HEK293T (cell line): Measurements from ENCODE around the gene HPCAL4.

Source experiments
- BHLHE40 ChIP-seq: fragments of 450-650 bp; IDR thresholded peaks from 2 replicates; pipeline ENCODE4 v1.6.1; 2016; ENCODE audit warnings: mild to moderate bottlenecking, moderate library complexity, borderline replicate concordance
- CTBP1 ChIP-seq: fragments of 450-650 bp; IDR thresholded peaks from 2 replicates; pipeline ENCODE4 v1.6.1; 2016; ENCODE audit warnings: borderline replicate concordance
- ELF4 ChIP-seq: fragments of 450-650 bp; IDR thresholded peaks from 2 replicates; pipeline ENCODE4 v1.6.1; 2017; ENCODE audit warnings: antibody characterized with exemption
- FOXA1 ChIP-seq: fragments of 450-650 bp; IDR thresholded peaks from 2 replicates; pipeline ENCODE4 v1.6.1; 2016; ENCODE audit warnings: mild to moderate bottlenecking
- FOXM1 ChIP-seq: fragments of 450-650 bp; IDR thresholded peaks from 2 replicates; pipeline ENCODE4 v1.6.1; 2017; ENCODE audit warnings: mild to moderate bottlenecking, borderline replicate concordance
- NFRKB ChIP-seq: fragments of 450-650 bp; IDR thresholded peaks from 2 replicates; pipeline ENCODE4 v1.6.1; 2016; ENCODE audit warnings: mild to moderate bottlenecking, moderate library complexity
- SP1 ChIP-seq: fragments of 450-650 bp; IDR thresholded peaks from 2 replicates; pipeline ENCODE4 v1.6.1; 2017
- SUZ12 ChIP-seq: fragments of 450-650 bp; IDR thresholded peaks from 2 replicates; pipeline ENCODE4 v1.6.1; 2016; ENCODE audit warnings: mild to moderate bottlenecking
- TARDBP ChIP-seq: fragments of 450-650 bp; IDR thresholded peaks from 2 replicates; pipeline ENCODE4 v1.6.1; 2016
- TF ChIP-seq, protein P1 (sequence below): fragments of 450-650 bp; IDR thresholded peaks from 2 replicates; pipeline ENCODE4 v1.6.1; 2016

DNA sequence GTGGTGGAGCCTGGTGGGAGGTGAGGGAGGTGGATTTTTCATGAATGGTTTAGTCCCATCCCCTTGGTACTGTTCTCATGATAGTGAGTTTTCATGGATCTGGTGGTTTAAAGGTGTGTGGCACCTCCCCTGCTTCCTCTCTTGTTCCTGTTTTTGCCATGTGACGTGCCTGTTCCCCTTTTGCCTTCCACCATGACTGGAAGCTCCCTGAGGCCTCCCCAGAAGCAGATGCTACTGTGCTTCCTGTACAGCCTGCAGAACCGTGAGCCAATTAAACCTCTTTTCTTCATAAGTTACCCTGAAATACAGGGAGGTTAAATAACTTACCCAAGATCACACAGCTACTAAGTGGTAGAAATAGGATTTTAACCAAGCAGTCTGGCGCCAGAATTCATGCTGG lies 47.5 kb downstream of the HPCAL4 start:
- TF ChIP-seq SUZ12: no peak
- no peak for TF ChIP-seq SP1
- TF ChIP-seq TARDBP: no peak
- no peak for TF ChIP-seq BHLHE40
- no peak for TF ChIP-seq ELF4
- no peak for TF ChIP-seq FOXM1
- no peak for TF ChIP-seq NFRKB
- no peak for TF ChIP-seq CTBP1
- TF ChIP-seq, protein P1, sequence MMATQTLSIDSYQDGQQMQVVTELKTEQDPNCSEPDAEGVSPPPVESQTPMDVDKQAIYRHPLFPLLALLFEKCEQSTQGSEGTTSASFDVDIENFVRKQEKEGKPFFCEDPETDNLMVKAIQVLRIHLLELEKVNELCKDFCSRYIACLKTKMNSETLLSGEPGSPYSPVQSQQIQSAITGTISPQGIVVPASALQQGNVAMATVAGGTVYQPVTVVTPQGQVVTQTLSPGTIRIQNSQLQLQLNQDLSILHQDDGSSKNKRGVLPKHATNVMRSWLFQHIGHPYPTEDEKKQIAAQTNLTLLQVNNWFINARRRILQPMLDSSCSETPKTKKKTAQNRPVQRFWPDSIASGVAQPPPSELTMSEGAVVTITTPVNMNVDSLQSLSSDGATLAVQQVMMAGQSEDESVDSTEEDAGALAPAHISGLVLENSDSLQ: no peak
- no peak for TF ChIP-seq FOXA1
